Heart right ventricle (tissue), 16 donors: ENCODE results near the gene RAB24. TPM values are rescaled to one million over a fixed set of nuclear protein-coding genes. Genes with fewer than 3 reads are reported as not detected.

Source experiments
- ATAC-seq, 8 donors: fragments of 200-7000 bp; cut with Tn5 transposase; one replicate each; pipeline ENCODE4 v1.9.1; 2020; ENCODE audit warnings: mild to moderate bottlenecking in 8 of 8, moderate library complexity in 8 of 8, moderate number of reproducible peaks in 1 of 8
- DNase-seq, 2 donors: peaks; one replicate each; pipeline ENCODE4 v3.0.0-alpha.2; 2020
- H3K27ac ChIP-seq, 10 donors: fragments of 200-600 bp; sonication (generic) in 2 of 10; one replicate each; pipeline versions ENCODE4 v1.5.0 to v1.8.0; 2020 to 2022; ENCODE audit warnings: mild to moderate bottlenecking in 3 of 10
- H3K27me3 ChIP-seq, 7 donors: fragments of 200-600 bp; one replicate each; pipeline ENCODE4 v1.8.0; 2021 to 2022; ENCODE audit warnings: mild to moderate bottlenecking in 2 of 7
- H3K36me3 ChIP-seq, 9 donors: fragments of 200-600 bp; sonication (generic) in 1 of 9; one replicate each; pipeline versions ENCODE4 v1.5.0 to v1.8.0; 2020 to 2022; ENCODE audit warnings: mild to moderate bottlenecking in 2 of 9
- H3K4me1 ChIP-seq, 9 donors: fragments of 200-600 bp; sonication (generic) in 1 of 9; one replicate each; pipeline versions ENCODE4 v1.5.0 to v1.8.0; 2020 to 2022; ENCODE audit warnings: mild to moderate bottlenecking in 4 of 9
- H3K4me3 ChIP-seq, 10 donors: fragments of 200-600 bp; sonication (generic) in 2 of 10; one replicate each; pipeline versions ENCODE4 v1.5.0 to v1.8.0; 2020 to 2022; ENCODE audit warnings: mild to moderate bottlenecking in 7 of 10, moderate library complexity in 2 of 10
- H3K9me3 ChIP-seq, 11 donors: fragments of 200-600 bp in 10 of 11; sonication (generic) in 2 of 11; one replicate each; pipeline versions ENCODE4 v1.5.0 to v1.8.0; 2013 to 2022; ENCODE audit warnings: mild to moderate bottlenecking in 2 of 11, control low read depth in 1 of 11, moderate library complexity in 1 of 11
- WGBS, 2 donors: extraction: QIAGEN DNeasy Blood & Tissue Kit; methylation state at CpG; one replicate each; pipeline ENCODE4 v1.1.7; 2013; ENCODE audit warnings: inconsistent platforms in 1 of 2; 5-methylcytosine and 5-hydroxymethylcytosine counted together
- intact Hi-C, 10 donors: fragments of 100-400 bp; cut with DNase I; formaldehyde crosslinking; loops; one replicate each; pipeline versions ENCODE4 v1.11.1 to v1.14.2; 2022
- polyA plus RNA-seq, 2 donors: library from polyadenylated mRNA; stranded (reverse); fragments of 200-250 nt; gene quantifications; one replicate each; pipeline ENCODE4 v1.2.3, GENCODE V29; 2013
- total RNA-seq, 10 donors: library from RNA; stranded (reverse); fragmentation: NEBNext Ultra II Directional in 3 of 10; extraction: Animal tissue kit (Norgen Biotek cat#: 25700) in 3 of 10; gene quantifications; one replicate each; pipeline versions ENCODE4 v1.2.1 to v1.2.4, GENCODE V29; 2021 to 2023
- TF ChIP-seq, protein P1 (sequence below), 9 donors: fragments of 200-600 bp; sonication (generic) in 2 of 9; IDR thresholded peaks; one replicate each; pipeline versions ENCODE4 v1.5.0 to v1.8.0; 2021 to 2022; ENCODE audit warnings: antibody characterized with exemption in 9 of 9, mild to moderate bottlenecking in 5 of 9, moderate library complexity in 1 of 9
- donor health status: Arrhythmogenic right ventricular cardiomyopathy.
- donor health status: ischemic (EF 13 %, LVEDD 7.1; RV severe dilation, severe dysfunction).
- donor health status: healthy with polysubstance abuse.
- donor health status: DM: no; HTN: yes; CAD: no.
- donor health status: DM: no; HTN: no; CAD: no.
- donor health status: ischemic (EF 25% LVEDD 6.9; RV normal size, moderate dysfunction).
- donor health status: ischemic (EF 25% LVEDD 5.7; RV mildly dilated, moderate dysfunction).
- donor health status: healthy.
- donor health status: DM: yes; HTN: yes; CAD: no.
- donor health status: Ischemic cardiomyopathy.
- donor health status: ischemic (EF 35%, LVEDD 5.7; RV mildly dilated, moderate dysfunction).
- donor health status: nonischemic (EF 11% LVEDD 7.7; RV severe dilation, severe dysfunction).
- donor health status: DM: yes; HTN: yes; CAD: no.
- donor health status: PGD.
- donor health status: ischemic (EF 29% LVEDD 5.4; RV normal size, mild dysfunction).
- donor health status: nonischemic (EF 23%, LVEDD 6.1; RV moderate dilation, normal function).

The RAB24 gene
- total and polyA plus RNA-seq, 12 donors: 14.7 to 39.4 (median 19.7) TPM

DNA sequence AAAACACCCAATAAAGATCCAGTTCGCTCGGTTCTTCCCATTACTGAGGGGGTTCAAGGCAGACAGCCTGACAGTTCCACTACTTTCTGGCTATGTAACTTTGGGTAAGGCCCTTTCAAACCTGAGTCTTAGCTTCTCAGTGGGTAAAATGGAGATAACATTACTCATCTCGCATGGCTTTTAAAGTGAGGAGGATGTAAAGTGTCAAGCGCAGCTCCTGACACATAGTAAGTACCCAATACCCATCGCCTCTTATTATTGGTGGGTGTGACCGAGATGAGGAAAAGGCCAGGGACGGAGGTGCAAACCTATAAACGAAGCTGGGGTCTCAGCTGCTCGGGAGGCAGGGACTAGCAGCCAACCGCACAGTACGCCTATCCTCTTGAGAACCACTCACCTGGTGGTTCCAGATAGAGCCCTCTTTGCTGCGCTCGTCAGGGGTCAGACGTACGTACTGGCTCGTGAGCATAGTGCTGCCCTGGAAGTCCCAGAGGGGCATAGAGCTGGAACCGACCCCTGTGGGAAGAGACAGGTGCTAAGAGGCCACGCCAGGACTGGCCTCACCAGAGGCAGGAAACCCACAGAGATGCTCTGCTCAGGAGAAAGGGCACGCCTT is 47.4 kb upstream of the RAB24 start:
- TF ChIP-seq, protein P1, sequence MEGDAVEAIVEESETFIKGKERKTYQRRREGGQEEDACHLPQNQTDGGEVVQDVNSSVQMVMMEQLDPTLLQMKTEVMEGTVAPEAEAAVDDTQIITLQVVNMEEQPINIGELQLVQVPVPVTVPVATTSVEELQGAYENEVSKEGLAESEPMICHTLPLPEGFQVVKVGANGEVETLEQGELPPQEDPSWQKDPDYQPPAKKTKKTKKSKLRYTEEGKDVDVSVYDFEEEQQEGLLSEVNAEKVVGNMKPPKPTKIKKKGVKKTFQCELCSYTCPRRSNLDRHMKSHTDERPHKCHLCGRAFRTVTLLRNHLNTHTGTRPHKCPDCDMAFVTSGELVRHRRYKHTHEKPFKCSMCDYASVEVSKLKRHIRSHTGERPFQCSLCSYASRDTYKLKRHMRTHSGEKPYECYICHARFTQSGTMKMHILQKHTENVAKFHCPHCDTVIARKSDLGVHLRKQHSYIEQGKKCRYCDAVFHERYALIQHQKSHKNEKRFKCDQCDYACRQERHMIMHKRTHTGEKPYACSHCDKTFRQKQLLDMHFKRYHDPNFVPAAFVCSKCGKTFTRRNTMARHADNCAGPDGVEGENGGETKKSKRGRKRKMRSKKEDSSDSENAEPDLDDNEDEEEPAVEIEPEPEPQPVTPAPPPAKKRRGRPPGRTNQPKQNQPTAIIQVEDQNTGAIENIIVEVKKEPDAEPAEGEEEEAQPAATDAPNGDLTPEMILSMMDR (IDR thresholded peaks at IDR 0.05): no peak
- peak in 3 of 8 donors; percentile 22 to 42 (median 25) for ATAC-seq
- peaks cover 0 to 42% (median 5%) of the 10 kb centered on the region in 9 donors for H3K36me3 ChIP-seq
- no peak for DNase-seq
- peak overlapping the region; percentile 53 to 100 (median 85) for H3K4me3 ChIP-seq
- H3K4me1 ChIP-seq: peaks cover 7 to 72% (median 32%) of the 10 kb centered on the region in 9 donors
- no peaks in the 10 kb centered on the region for H3K27me3 ChIP-seq
- intact Hi-C loops: loop anchor here in 2 of 10 donors (5.0 kb wide), 2 partner anchors 34 to 219 kb away; partner anchors contain the start of gene NSD1 (in 1 of the 2)
- peak overlapping the region; percentile 74 to 98 (median 92) for H3K27ac ChIP-seq
- WGBS, 2 donors: 14% methylated on average over 19 of the region's 19 CpGs
- peaks cover 0 to 5% (median 0%) of the 10 kb centered on the region in 11 donors for H3K9me3 ChIP-seq

DNA sequence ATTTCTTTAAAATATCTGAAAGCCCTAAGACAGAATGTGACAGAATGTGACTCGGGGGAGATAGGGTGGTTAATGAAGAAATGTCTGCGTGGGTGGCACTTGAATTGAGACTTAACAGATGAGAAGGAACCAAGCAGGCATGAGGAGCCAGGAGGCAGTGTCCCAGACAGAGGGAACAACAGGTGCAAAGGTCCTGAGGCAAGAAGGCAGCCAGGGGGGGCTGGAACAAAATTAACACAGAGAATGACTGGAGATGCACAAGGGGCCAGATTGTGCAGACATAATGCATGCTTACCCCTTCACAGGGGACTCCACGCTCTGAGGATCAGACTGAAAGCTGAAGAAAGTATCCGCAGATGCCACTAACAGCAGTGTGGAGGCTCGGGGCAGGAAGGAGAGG is 46.2 kb upstream of the RAB24 start:
- WGBS, 2 donors: 89 to 93% methylated on average over 5 of the region's 5 CpGs
- Histone ChIP-seq H3K27me3 (no peaks in the 10 kb centered on the region), H3K9me3 (no peaks in the 10 kb centered on the region), H3K4me1 (peaks cover 7 to 61% (median 32%) of the 10 kb centered on the region in 9 donors), H3K36me3 (peaks cover 0 to 52% (median 5%) of the 10 kb centered on the region in 9 donors), H3K4me3 (peak overlapping the region in 3 of 10 donors; percentile 80 to 100 (median 86)), H3K27ac (no peak overlapping the region)
- intact Hi-C loops: loop anchor here in 2 of 10 donors (5.0 kb wide), 2 partner anchors 32 to 217 kb away; partner anchors contain the start of gene NSD1 (in 1 of the 2)
- no peak for ATAC-seq
- DNase-seq: no peak
- TF ChIP-seq, protein P1 (IDR thresholded peaks at IDR 0.05): no peak

DNA sequence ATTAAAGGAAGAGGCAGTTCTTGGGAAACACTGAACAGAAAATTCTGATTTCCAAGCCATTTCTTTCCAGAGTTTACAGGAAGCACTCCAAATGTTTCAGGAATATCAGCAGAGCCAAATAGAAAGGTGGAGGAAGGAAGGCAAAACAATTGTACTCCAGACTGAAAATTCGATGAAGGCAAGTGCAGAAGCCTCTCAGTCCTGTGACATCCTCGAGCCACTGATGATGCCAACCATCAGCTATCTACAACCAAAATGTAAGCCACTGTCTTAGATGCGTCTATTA is 45.8 kb upstream of the RAB24 start:
- 64 to 71% methylated on average over 3 of the region's 3 CpGs for WGBS, 2 donors
- DNase-seq: no peak
- Histone ChIP-seq H3K36me3 (peaks cover 0 to 57% (median 5%) of the 10 kb centered on the region in 9 donors), H3K4me3 (no peak overlapping the region), H3K27me3 (no peaks in the 10 kb centered on the region), H3K4me1 (peaks cover 7 to 57% (median 32%) of the 10 kb centered on the region in 9 donors), H3K9me3 (no peaks in the 10 kb centered on the region), H3K27ac (no peak overlapping the region)
- ATAC-seq: no peak
- intact Hi-C loops: no loop called here
- TF ChIP-seq, protein P1 (IDR thresholded peaks at IDR 0.05): no peak

DNA sequence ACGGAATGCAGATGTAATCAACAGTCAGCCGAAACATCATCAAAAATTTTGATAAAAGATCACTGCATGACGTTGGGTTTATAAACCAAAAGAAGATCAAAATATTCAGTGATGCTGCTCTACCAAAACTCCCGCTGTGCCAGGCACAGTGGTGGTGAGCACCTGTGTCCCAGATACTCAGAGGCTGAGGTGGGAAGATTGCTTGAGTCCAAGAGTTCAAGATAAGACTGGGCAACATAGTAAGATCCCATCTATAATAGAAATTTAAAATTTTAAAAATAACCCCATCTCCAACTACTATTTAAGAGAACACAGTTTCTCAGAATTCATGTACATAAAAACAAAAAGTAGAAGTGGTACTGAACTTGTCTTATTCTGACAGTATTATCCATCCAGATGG is 44.2 kb upstream of the RAB24 start:
- DNase-seq (no peak), ATAC-seq (no peak)
- Histone ChIP-seq H3K4me1 (peaks cover 7 to 57% (median 32%) of the 10 kb centered on the region in 9 donors), H3K4me3 (no peak overlapping the region), H3K36me3 (peaks cover 0 to 73% (median 5%) of the 10 kb centered on the region in 9 donors), H3K27ac (no peak overlapping the region), H3K9me3 (no peaks in the 10 kb centered on the region), H3K27me3 (no peaks in the 10 kb centered on the region)
- intact Hi-C loops: no loop called here
- TF ChIP-seq, protein P1 (IDR thresholded peaks at IDR 0.05): no peak
- WGBS, 2 donors: 87 to 90% methylated on average over 4 of the region's 4 CpGs
